B cell (primary cell): Measurements from ENCODE around the gene MALSU1. TPM values are rescaled to one million over a fixed set of nuclear protein-coding genes. Genes with fewer than 3 reads are reported as not detected.

Experiments
- ATAC-seq: fragments of 200-7000 bp; cut with Tn5 transposase; one replicate; pipeline ENCODE4 v1.10.0; 2021; ENCODE audit warnings: low read depth, mild to moderate bottlenecking, moderate number of reproducible peaks, moderate library complexity
- CTCF ChIA-PET: fragments of 350-600 bp; sonication (Branson Sonifier 250); formaldehyde crosslinking; loops from one replicate; lab custom pipeline; 2021; ENCODE audit warnings: antibody characterized with exemption, inconsistent platforms; lab: Charles Lee
- POLR2A ChIA-PET: fragments of 350-600 bp; sonication (Branson Sonifier 250); formaldehyde crosslinking; loops from one replicate; lab custom pipeline; 2021; ENCODE audit warnings: antibody characterized with exemption; lab: Charles Lee
- DNase-seq: peaks from one replicate; pipeline ENCODE4 v3.0.0; 2013
- H2AFZ ChIP-seq: 2 replicates; pipeline ENCODE4 v1.6.1; 2012; ENCODE audit warnings: mild to moderate bottlenecking, low read depth, low read length; ENCODE audit not compliant: insufficient read depth, poor library complexity, severe bottlenecking
- H3K27ac ChIP-seq, 2 donors: 1 replicate in 1 of 2; 2 replicates in 1 of 2; pipeline ENCODE4 v1.5.1; 2012 to 2013; ENCODE audit warnings: low read length in 2 of 2, mild to moderate bottlenecking in 2 of 2, moderate library complexity in 1 of 2
- H3K27me3 ChIP-seq, 4 experiments: fragments of 200-600 bp in 1 of 4; sonication (generic) in 1 of 4; replicated peaks in 1 of 4; 1 replicate in 2 of 4; 2 replicates in 2 of 4; pipeline versions ENCODE4 v1.6.1 to v1.7.0; 2013 to 2016; ENCODE audit warnings: low read length in 3 of 4, mild to moderate bottlenecking in 2 of 4, mixed read lengths in 1 of 4, moderate library complexity in 1 of 4; ENCODE audit not compliant: insufficient read depth in 4 of 4, control insufficient read depth in 3 of 4; ENCODE audit errors: control extremely low read depth in 1 of 4
- H3K36me3 ChIP-seq, 2 experiments: replicated peaks in 1 of 2; 1 replicate in 1 of 2; 2 replicates in 1 of 2; pipeline versions ENCODE4 v1.6.1 to v1.7.1; 2013; ENCODE audit warnings: low read length in 1 of 2; ENCODE audit not compliant: insufficient read depth in 2 of 2, control insufficient read depth in 1 of 2; ENCODE audit errors: control extremely low read depth in 1 of 2, extremely low read depth in 1 of 2
- H3K4me1 ChIP-seq, 2 donors: fragments of 200-600 bp in 1 of 2; sonication (generic) in 1 of 2; 1 replicate in 1 of 2; 2 replicates in 1 of 2; pipeline versions ENCODE4 v1.5.1 to v1.6.1; 2013 to 2017; ENCODE audit warnings: low read length in 2 of 2; ENCODE audit not compliant: control insufficient read depth in 2 of 2, insufficient read depth in 2 of 2
- H3K4me2 ChIP-seq: replicated peaks from 2 replicates; pipeline ENCODE3; 2012; ENCODE audit warnings: mild to moderate bottlenecking, low read depth, low read length; ENCODE audit not compliant: poor library complexity, severe bottlenecking
- H3K4me3 ChIP-seq, 5 experiments: fragments of 200-600 bp in 1 of 5; sonication (generic) in 1 of 5; 1 replicate in 3 of 5; 2 replicates in 2 of 5; pipeline versions ENCODE4 v1.5.1 to v1.7.0; 2011 to 2016; ENCODE audit warnings: low read length in 4 of 5, mild to moderate bottlenecking in 4 of 5, low read depth in 2 of 5, control low read depth in 1 of 5, moderate library complexity in 1 of 5; ENCODE audit not compliant: insufficient read depth in 1 of 5; ENCODE audit errors: control extremely low read depth in 1 of 5, extremely low read depth in 1 of 5
- H3K79me2 ChIP-seq: fragments of 200-600 bp; sonication (generic); one replicate; pipeline ENCODE4 v1.6.0; 2016; ENCODE audit warnings: low read length; ENCODE audit not compliant: control insufficient read depth, insufficient read depth
- H3K9ac ChIP-seq: fragments of 200-600 bp; sonication (generic); 2 replicates; pipeline ENCODE4 v1.6.1; 2017; ENCODE audit warnings: mild to moderate bottlenecking, low read length, moderate library complexity
- H3K9me3 ChIP-seq, 3 donors: one replicate each; pipeline versions ENCODE4 v1.6.1 to v1.7.1; 2013; ENCODE audit warnings: low read length in 2 of 3; ENCODE audit not compliant: control insufficient read depth in 2 of 3, insufficient read depth in 1 of 3; ENCODE audit errors: control extremely low read depth in 1 of 3
- H4K20me1 ChIP-seq: 2 replicates; pipeline ENCODE4 v1.6.0; 2012; ENCODE audit warnings: mild to moderate bottlenecking, low read length; ENCODE audit not compliant: insufficient read depth, control insufficient read depth, poor library complexity, severe bottlenecking
- H3K27ac Mint-ChIP-seq: one replicate; pipeline ENCODE4 v1.8.0; 2021; ENCODE audit warnings: mixed read lengths
- H3K27me3 Mint-ChIP-seq: one replicate; pipeline ENCODE4 v1.8.0; 2021; ENCODE audit warnings: mixed read lengths
- H3K4me1 Mint-ChIP-seq: one replicate; pipeline ENCODE4 v1.8.0; 2021; ENCODE audit warnings: mixed read lengths
- H3K4me3 Mint-ChIP-seq: one replicate; pipeline ENCODE4 v1.8.0; 2021; ENCODE audit warnings: mixed read lengths
- H3K9me3 Mint-ChIP-seq: one replicate; pipeline ENCODE4 v1.8.0; 2022; ENCODE audit warnings: mixed read lengths; ENCODE audit not compliant: insufficient read depth
- CTCF ChIP-seq: fragments of 200-600 bp; IDR thresholded peaks from one replicate; pipeline ENCODE4 v1.8.0; 2022; ENCODE audit warnings: antibody characterized with exemption, mild to moderate bottlenecking
- EZH2 ChIP-seq: IDR thresholded peaks from 2 replicates; pipeline ENCODE4 v1.6.1; 2012; ENCODE audit warnings: borderline replicate concordance, low read depth, mild to moderate bottlenecking, moderate library complexity, low read length; ENCODE audit not compliant: insufficient read depth, poor library complexity, severe bottlenecking
- WGBS: methylation state at CpG from one replicate; pipeline ENCODE4 v1.1.5; 2013; ENCODE audit warnings: missing lambda C conversion rate; ENCODE audit not compliant: insufficient coverage; 5-methylcytosine and 5-hydroxymethylcytosine counted together
- intact Hi-C: fragments of 100-400 bp; cut with micrococcal nuclease; formaldehyde crosslinking; loops from one replicate; pipeline ENCODE4 v1.10.0; 2022
- polyA plus RNA-seq: library from polyadenylated mRNA; depleted of rRNA; stranded (reverse); fragments of >200 nt; gene quantifications from 2 replicates; pipeline ENCODE4 v1.2.3, GENCODE V29; 2012
- total RNA-seq, 2 donors: library from RNA; stranded (reverse); fragments of 120-200 nt in 1 of 2; gene quantifications; 1 replicate in 1 of 2; 2 replicates in 1 of 2; pipeline versions ENCODE4 v1.2.3 to v1.2.4, GENCODE V29; 2013 to 2022

The MALSU1 gene
- total and polyA plus RNA-seq, 2 donors (not counting 1 experiment from before 2014, with no cell fraction given): 20.8 to 38.0 TPM

GRCh38 chr7:23279819-23280525 lies 19.2 kb upstream of the MALSU1 start:
- Mint-ChIP-seq H3K4me3 (no peak overlapping the region), H3K27ac (no peak overlapping the region), H3K4me1 (no peaks in the 10 kb centered on the region), H3K9me3 (no peaks in the 10 kb centered on the region), H3K27me3 (no peaks in the 10 kb centered on the region)
- ATAC-seq (no peak), DNase-seq (no peak)
- intact Hi-C loops: loop anchor here (5.0 to 10.0 kb wide), 2 partner anchors 77 to 1385 kb away; no protein-coding TSS in a partner anchor
- Histone ChIP-seq H3K9me3 (no peaks in the 10 kb centered on the region), H3K4me1 (no peaks in the 10 kb centered on the region), H3K27me3 (no peaks in the 10 kb centered on the region), H3K79me2 (no peaks in the 10 kb centered on the region), H3K4me2 (no peak overlapping the region), H3K36me3 (no peaks in the 10 kb centered on the region), H3K9ac (no peak overlapping the region), H4K20me1 (no peaks in the 10 kb centered on the region), H3K27ac (no peak overlapping the region), H3K4me3 (no peak overlapping the region), H2AFZ (no peak overlapping the region)
- TF ChIP-seq CTCF (no peak), EZH2 (no peak)
- no CpG with 5 or more reads among the region's 2 CpGs for WGBS
- CTCF ChIA-PET: interaction anchor here (0.7 to 2.6 kb wide), 8 partner anchors 8 to 267 kb away, joined by 3 to 12 read pairs (median 4); no protein-coding TSS in a partner anchor
- POLR2A ChIA-PET: no interaction called here

GRCh38 chr7:23283086-23283485 lies 16.1 kb upstream of the MALSU1 start:
- no peaks in the 10 kb centered on the region for H3K79me2 ChIP-seq
- intact Hi-C loops: no loop called here
- DNase-seq (no peak), ATAC-seq (no peak)
- POLR2A ChIA-PET: interaction anchor here (0.6 kb wide), 1 partner anchor 450 kb away, joined by 7 read pairs; no protein-coding TSS in a partner anchor
- no peaks in the 10 kb centered on the region for H4K20me1 ChIP-seq
- no peaks in the 10 kb centered on the region for H3K9me3 ChIP-seq
- CTCF ChIA-PET: no interaction called here
- H3K27ac ChIP-seq: no peak overlapping the region
- H3K36me3 ChIP-seq: no peaks in the 10 kb centered on the region
- no peaks in the 10 kb centered on the region for H3K27me3 ChIP-seq
- no peak overlapping the region for H2AFZ ChIP-seq
- Mint-ChIP-seq H3K27ac (no peak overlapping the region), H3K27me3 (no peaks in the 10 kb centered on the region), H3K9me3 (no peaks in the 10 kb centered on the region), H3K4me1 (no peaks in the 10 kb centered on the region), H3K4me3 (no peak overlapping the region)
- H3K9ac ChIP-seq: no peak overlapping the region
- WGBS: 100% methylated on average over 2 of the region's 4 CpGs
- no peaks in the 10 kb centered on the region for H3K4me1 ChIP-seq
- no peak for TF ChIP-seq CTCF
- TF ChIP-seq EZH2: no peak
- H3K4me2 ChIP-seq: no peak overlapping the region
- no peak overlapping the region for H3K4me3 ChIP-seq
